HG02943 (cell line): ENCODE results near the gene CAPN12.

Source experiments
- ATAC-seq: cut with Tn5 transposase; IDR thresholded peaks from one replicate; pipeline ENCODE4 v1.9.1; 2021; ENCODE audit warnings: mild to moderate bottlenecking, low read depth, moderate library complexity; ENCODE audit not compliant: unreplicated experiment

CAPN12 gene

DNA sequence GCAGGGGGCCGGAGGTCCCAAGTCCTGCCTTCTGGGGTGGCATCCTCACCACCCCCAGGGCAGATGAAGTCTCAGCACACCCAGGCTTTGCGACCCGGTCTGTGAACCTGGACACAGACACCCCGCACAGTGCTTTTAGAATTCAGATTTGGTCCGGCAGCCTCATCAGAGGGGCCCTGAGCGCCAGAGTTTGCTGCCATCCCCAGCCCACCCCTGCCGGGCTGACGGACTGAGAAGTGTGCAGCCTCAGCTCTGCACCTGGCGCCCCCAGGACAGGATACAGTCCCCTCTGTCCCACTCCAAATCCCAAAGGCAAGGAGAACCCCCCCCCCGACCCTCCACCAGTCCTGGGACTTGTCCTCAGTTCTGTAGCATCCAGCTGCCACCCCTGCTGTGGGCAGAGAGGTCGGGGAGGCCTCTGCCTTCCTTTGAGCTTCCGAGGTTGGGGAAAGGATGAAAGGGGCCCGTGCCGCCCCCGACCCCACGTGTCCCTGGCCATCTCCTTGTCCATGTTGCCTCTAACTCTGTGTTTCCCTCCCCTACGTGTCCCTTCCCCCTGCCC lies 16.9 kb downstream of the CAPN12 start:
- no peak for ATAC-seq

DNA sequence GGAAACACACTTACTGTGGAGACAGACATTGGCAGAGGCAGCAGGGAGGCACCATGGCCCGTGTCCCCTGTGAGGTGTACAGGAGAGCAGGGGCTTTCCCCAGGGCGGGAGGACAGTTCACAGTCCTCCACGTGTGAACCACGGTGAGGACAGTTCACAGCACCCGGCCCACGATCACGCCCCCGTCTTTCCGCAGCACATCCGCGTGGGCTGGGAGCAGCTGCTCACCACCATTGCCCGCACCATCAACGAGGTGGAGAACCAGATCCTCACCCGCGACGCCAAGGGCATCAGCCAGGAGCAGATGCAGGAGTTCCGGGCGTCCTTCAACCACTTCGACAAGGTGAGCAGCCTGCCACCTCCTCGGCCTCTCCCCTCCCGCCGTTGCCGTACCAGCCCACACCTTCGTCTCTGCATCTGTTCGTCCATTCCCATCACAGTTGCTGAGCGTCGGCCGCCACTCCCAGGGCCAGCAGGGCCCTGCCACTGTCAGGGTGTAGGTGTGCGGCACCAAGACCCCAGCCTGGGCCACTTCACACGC lies 17.4 kb downstream of the CAPN12 start:
- no peak for ATAC-seq

DNA sequence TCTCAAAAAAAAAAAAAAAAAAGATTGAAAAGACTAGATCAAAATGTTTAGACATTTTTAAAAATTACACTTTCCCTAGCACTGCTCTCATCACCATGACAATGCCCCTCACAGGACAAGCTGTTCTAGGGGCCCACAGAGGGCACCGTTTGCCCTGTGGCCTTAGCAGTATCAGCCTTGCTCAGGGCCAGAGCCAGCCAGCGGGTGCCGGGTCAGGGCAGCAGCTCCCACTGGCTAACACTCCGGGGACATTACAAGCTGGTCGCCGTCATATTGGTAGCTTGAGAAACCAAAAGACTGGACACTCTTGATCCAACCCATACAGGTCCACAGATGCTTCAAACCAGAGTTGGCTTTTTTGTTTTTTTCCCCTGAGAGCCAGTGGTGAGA lies 18.0 kb downstream of the CAPN12 start:
- ATAC-seq: no peak

DNA sequence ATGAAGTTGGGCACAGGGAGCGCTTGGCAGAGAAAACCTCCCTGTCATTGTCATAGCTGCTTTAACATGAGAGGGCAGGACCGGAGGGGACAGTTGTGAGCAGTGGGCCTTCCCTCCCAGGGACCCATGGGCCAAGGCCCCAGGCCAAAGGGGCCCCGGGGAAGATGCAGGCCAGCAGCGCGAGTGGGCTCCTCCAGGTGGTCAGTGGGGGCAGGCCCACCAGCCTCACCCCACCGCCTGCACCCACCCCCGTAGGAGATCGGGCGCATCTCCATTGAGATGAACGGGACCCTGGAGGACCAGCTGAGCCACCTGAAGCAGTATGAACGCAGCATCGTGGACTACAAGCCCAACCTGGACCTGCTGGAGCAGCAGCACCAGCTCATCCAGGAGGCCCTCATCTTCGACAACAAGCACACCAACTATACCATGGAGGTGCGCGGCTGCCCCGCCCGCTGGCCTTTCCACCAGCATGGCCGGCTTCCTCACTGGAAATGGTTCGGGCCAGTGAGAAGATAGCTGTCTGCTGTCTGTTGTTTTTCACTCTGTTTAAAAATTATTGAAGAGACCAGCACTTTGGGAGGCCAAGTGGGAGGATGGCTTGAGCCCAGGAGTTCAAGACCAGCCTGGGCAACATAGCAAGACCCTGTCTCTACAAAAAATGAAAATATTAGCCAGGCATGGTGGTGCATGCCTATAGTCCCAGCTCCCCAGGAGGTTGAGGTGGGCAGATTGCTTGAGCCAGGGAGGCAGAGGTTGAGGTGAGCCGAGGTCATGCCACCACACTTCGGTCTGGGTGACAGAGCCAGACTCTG lies 18.6 kb downstream of the CAPN12 start:
- no peak for ATAC-seq

DNA sequence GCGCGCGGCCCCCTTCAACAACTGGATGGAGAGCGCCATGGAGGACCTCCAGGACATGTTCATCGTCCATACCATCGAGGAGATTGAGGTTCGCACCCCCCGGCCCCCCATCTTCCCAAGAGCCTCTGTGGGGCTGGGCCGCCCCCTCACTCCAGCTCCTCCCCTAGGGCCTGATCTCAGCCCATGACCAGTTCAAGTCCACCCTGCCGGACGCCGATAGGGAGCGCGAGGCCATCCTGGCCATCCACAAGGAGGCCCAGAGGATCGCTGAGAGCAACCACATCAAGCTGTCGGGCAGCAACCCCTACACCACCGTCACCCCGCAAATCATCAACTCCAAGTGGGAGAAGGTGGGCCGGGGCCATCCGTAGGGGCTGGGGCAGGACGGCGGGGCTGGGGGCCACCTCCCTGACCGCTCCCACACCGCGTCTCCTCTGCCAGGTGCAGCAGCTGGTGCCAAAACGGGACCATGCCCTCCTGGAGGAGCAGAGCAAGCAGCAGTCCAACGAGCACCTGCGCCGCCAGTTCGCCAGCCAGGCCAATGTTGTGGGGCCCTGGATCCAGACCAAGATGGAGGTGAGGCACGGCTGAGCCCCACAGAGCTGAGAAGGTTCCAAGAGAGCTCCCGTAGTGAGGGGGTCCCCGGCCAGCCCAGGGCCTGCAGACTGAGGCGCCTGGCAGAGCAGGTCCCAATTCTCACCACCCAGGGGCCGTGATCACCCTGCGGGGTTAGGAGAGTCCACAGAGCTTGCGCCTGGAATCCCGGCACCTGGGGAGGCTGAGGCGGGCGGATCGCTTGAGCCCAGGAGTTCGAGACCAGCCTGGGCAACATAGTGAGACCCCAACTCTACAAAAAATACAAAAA lies 20.1 kb downstream of the CAPN12 start:
- ATAC-seq: no peak

DNA sequence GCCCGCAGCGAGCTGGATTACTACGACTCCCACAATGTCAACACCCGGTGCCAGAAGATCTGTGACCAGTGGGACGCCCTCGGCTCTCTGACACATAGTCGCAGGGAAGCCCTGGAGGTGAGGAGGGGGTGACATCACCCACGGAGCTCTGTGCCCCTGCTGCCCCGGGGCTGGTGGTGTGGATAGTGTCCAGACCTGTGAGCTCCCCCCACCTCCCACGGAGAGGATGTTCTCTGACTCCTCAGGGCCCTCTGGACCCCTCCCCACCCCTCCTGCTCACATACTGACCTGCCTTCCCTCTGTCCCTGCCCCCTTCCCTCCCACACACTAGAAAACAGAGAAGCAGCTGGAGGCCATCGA lies 20.7 kb downstream of the CAPN12 start:
- no peak for ATAC-seq

DNA sequence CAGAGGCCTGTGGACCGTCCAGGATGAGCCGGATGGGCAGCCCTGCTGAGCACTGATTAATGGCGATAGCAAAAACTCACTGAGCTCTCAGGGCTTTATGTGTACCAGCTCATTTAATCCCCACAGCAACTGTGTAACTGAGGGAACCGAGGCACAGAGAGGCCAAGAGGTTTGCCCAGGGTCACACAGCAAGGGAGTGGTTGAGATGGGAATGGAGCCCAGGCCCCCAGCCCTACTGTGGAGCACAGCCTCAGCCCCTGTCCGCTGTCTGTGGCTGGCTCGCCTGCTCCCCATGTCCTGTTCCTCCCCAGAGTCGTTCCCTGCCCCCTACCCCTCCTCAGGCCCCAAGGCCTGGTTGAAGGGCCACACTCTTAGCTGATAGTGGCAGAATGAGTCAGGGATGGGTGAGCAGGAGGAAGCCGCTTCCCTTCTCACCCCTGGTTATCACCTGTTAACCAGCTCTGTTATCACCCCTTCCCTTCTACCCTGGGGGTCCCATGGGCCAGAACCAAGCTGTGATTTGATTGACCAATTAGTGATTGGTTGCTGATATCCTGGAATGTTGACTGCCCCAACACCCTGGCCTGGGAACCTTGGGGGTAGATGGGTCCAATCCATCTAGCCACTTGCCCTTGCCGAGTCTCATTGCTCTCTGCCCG lies 21.2 kb downstream of the CAPN12 start:
- ATAC-seq: no peak

DNA sequence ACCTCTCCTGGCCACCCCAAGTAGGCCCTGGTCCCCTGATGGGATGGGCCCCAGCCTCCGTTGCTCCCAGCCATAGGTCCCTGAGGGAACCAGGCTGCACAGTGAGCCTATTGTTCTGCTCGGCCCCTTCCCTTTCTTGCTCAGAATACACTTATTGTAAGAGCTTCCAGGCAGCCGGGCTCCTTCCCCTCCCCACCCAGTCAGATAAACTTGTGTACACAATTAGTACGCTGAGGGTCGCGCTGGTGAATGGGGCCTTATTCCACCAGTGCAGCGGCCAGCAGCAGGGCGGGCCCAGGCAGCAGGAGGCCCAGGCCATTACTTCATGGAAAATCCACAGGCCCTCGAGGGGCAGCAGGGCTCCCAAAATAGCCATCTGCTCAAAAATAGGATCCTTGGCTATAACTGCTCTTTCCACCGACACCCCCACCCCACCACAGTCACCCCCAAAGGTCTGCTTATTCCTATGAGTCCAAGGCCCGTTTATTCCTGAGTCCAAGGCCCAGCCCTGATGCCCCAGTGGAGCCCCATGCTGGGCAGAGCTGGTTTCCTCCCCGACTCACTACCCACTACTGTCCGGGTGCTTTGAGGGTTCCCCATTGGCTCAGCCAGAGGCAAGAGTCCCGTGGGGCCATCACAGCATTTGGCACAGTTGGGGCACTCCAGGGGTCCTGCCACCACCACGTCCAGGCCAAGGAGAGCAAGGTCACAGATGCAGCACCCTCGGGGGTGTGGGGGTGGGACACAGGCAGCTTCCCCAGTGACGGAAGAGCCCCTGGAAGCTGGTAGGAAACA lies 22.1 kb downstream of the CAPN12 start:
- no peak for ATAC-seq

DNA sequence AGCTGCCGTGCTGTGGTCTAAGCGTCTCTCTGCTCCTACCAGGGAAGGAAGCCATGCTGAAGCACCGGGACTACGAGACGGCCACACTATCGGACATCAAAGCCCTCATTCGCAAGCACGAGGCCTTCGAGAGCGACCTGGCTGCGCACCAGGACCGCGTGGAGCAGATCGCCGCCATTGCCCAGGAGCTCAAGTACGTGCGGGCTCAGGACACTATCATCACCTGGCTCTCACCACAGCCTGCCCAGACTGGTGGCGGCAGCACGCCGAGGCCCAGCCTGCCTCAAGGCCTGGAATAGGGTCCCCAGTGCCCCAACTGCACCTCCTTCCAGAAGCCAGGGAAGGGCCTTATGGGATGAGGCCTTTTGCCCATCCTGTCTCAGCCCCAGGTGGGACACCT lies 22.8 kb downstream of the CAPN12 start:
- ATAC-seq: no peak

DNA sequence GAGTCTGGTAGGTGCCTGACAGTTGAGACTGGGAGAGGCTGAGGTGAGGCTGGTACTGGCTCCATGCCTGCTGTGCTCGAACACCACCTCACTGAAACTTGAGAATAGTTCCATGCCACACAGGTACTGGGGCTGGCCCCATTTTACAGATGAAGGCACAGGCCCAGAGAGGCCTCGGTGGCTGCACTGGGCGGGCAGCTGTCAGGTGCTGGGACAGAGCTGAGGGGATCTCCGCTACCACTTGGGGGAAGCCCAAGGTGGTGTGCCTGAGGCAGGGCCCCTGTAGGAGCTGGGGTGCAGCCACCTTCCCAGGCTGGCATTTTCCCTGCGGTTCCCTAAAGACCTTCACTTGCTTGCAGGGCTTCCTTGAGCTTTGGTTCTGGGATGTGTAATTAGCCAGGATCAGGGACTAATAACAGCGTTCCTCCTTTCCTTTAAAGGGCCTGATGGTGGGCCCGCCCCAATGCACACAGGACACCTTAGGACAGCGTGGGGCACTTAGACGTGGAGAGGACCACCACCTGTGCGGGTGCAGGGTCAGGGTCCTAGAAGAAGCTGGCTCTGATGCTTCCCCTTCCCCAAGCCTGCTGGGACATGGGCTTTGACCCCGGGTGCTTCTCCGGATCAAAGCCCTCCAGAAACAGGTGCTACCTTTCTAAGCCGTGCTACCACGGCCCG lies 23.6 kb downstream of the CAPN12 start:
- ATAC-seq: no peak

DNA sequence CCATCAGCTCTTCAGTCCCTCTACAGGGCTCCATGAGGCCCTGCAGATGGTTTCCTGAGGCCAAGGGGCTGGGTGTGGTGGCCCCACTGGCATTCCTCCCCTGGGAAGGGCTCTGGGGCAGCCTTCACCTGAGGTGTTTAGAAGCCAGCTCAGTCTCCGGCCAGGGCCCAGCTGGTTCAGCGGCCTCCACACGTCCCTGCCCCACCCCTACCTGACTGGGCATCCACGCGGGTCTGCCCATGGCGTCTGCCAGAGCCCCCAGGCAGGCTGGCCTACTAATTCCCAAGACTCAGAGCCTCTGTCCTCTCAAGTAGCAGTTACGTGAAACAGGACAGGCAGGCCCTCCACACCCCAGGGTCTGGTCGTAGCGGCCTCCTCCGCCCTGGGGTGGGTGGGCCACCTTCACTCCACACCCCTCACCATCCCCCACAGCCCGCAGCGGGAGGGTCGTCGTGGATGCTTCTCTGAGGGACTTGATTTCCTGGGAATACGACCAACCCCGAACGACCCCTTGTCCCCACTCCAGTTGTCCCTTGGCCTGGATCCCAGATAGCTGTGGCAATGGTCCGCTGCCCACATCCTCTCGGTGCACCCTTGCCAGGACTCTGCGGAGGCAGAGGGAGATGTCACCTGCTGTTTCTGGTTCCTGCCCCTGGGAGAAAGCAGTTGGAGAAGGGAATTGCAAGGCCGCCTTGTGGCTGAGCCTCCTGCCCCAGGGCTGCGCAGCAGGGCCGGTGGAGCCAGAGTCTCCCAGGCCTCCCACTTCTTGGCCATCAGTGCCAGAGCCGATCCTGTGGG lies 24.3 kb downstream of the CAPN12 start:
- ATAC-seq: no peak

DNA sequence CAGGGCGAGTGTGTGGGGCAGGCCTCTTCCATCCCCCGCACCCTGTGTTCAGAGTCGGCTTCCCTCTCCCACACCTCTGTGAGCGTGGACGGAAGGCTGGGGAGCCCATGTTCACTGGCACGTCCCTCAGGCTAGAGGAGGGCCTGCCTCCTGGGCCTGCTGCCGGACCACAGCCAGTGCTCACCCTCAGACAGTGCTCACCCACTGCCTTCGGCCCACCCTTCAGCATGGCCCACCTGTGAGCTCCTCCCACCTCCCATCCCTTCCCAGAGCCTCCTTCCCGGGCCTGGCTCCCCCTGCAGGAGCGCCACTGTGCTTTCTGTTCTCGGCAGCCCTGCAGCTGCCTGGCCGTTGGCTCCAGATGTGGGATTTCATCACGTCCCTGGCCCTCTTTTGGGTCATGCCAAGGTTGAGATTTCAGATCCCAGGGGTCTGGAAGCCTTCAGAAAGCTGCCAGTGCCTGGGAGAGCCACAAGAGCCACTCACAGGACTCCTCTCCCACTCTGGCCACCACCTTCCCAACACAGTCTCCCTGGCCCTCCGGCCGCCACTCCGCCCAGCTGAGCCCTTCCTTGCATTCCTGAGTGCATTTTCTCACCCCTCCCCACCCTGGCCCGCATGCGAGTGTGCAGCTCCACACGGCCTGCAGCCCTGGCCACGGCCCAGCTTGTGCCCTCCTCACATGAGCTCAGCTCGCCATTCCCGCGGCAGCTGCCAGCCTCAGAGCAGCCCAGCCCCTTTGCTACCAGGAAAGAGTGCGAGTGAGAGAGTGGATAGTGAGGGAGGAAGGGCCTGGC lies 25.3 kb downstream of the CAPN12 start:
- ATAC-seq: no peak

DNA sequence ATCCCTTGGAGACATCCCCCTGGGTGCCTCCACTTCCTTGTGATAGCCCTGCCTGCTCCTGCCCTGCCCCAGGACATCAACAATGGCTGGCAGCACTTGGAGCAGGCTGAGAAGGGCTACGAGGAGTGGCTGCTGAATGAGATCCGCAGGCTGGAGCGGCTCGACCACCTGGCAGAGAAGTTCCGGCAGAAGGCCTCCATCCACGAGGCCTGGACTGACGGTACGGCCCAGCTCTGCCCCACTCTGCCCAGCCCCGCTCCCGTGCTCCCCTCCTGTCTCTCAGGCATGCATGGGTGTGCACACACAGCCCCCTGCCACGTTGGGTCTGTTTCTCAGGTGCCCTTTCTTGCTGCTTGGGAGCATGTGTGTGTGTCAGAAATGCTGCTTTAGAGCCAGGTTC lies 26.4 kb downstream of the CAPN12 start:
- no peak for ATAC-seq

DNA sequence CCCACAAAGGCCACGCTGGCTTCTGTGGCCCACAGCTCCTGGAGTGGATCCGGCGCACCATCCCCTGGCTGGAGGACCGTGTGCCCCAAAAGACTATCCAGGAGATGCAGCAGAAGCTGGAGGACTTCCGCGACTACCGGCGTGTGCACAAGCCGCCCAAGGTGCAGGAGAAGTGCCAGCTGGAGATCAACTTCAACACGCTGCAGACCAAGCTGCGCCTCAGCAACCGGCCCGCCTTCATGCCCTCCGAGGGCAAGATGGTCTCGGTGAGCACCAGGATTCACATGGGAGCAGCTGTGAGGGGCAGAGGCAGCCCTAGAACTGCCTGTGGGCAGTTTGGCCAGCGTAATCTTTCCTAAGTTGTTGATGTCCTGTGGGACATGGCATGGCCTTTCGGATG lies 27.2 kb downstream of the CAPN12 start:
- no peak for ATAC-seq

DNA sequence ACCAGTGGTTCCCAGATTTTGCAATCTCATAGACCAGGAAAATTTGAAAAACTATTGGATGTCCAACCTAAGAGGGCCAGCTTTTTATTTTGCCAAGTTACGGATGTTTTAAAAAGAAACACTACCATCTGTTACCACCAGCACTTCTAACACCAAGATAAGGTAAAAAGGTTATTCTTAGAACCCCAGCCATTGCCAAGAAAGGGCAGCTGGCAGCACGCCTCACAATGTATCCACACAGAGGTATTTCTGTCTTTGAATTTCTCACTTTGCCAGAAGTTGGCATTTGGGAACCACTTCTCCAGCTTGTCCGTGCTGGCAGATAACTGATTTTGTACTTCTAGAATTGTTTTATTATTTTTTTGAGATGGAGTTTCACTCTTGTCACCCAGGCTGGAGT lies 28.7 kb downstream of the CAPN12 start:
- no peak for ATAC-seq

DNA sequence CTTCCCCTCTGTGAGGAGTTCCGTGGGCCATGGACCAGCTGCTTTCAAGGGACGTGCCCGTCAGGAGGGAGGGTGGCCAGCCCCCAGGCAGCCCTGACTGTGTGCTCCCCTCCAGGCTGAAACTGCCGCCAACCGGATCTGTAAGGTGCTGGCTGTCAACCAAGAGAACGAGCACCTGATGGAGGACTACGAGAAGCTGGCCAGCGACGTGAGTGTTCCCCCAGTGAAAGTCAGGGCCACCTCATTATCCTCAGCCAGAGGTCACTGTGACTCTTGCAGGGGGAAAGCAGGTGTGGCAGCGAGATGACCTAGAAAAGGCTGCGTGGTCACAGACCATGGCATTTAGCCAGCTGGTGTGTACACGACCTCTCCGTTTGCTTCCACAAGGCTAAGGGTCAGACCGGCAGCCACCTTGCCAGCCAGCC lies 29.9 kb downstream of the CAPN12 start:
- no peak for ATAC-seq

DNA sequence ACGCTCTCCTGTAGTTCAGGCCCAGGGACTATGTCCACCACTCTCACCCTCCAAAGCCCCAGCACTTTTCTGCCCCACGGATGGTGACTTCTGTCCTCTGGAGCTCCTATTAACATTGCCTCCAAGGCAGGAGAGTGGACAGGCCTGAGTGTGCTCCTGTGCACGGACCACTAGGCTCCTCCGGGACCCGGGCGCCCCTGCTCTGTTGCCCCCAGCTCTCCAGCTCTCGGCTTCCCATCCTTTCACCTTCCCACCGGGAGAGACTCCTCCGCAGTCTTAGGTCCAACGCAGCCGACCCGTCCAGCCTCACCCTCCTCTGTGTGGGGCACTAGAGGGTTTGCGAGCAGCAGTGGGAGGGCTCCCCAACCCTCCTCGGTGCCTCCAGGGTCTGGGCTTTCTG lies 30.4 kb downstream of the CAPN12 start:
- no peak for ATAC-seq

DNA sequence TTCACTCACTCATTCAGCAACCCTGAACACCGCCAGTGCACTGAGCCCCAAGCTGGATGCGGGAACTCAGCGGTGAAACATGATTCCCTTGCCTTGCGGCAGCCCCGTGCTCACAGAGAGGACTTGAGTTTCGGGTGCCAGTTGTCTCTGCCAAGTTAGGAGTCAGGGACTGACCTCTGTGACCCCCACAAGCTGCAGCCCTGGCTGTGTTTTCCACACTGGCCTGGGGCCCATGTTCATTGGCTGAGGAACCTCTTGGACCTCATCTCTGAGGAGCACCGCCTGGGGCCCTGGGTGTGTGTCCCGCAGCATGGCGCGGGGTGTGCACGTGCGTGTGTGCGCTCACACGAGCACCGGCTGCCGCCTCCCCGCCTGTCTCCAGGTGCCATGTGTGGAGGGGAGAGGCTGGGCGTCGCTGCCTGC lies 31.0 kb downstream of the CAPN12 start:
- ATAC-seq: no peak
